Measurements from ENCODE around the gene SBDS.
A peak's percentile ranks its signal among the peaks of the same experiment; 100 is the strongest.
"Not testable (repeated sequence)": the region's sequence is repeated elsewhere in the genome, so short reads cannot be mapped to it uniquely, and the experiment has no call there.

Gene SBDS

DNA sequence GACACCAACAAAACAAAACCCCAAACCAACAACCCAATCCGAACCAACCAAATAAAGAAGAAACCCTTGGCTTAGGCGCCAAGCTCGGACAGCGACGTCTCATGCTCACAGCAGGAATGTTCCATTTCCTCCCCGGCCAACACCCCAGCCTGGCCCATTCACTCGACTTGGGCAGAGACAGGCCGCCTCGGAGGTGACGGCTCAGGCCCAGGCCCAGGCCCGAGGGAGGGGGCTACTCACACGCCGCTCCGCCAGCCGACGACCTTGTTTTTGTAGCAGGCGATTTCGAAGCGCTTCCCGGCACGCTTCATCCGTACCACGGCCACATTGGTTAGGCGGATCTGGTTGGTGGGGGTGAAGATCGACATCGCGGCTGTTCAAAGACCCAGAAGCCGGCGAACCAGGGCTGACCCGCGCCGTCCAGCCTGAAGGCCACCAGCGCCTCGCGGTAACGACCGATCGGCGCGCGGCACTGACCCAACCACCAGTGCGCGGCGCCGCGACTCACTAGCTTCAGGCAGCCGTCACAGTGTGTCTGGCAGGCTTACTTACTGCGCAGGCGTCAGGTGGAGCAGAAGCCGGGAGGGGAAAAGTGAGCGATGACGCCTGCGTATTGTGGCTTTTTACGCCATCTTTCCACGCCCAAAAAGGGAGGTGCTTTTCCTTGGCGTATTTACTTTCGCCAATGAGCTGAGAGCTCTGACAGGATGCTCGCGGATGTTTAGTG, at the start of gene SBDS:
TSS of gene SBDS (minus strand) at position 537 of the 727 bp plus-strand sequence. CDS start at position 368, 169 bp downstream.
- DNase-seq: not testable (repeated sequence)

DNA sequence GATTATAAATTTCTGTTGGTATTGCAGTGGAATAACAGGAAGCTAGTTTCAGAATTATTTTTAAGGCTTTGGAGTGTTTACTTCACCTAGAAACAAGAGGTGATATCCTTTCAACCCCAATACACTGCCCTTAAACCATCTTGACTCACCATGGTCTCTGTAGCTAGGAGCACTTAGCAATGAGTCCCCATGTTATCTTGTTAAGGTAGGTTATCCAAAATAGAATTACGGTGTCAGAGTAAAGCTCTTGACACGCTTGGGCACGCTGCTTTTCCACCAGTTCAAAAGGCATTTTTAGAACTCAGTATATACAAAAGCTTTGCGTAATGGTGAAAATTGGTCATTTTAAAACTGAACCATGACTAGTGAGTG, 48.2 kb upstream of the SBDS start:
- not testable (repeated sequence) for DNase-seq

GRCh38 chr7:67042781-67043558, 47.6 kb upstream of the SBDS start:
- not testable (repeated sequence) for DNase-seq

DNA sequence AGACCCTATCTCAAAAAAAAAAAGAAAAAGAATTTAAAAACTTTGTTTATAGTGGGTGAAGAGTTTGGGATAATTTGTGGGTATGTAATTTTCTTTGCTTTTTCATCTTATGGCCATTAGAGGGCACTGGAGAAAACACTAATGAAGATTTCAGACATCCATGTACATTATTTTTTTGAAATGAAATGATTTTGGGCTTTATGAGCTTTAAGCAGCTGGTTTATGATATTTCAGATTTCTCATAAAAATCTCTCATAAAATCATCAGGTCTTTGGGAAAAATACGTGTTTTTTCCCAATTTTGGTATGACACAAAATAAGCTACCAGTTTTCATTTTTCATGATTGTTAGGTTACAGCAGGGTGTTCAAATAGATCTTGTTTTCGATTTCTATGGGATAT, 45.4 kb upstream of the SBDS start:
- DNase-seq: not testable (repeated sequence)

DNA sequence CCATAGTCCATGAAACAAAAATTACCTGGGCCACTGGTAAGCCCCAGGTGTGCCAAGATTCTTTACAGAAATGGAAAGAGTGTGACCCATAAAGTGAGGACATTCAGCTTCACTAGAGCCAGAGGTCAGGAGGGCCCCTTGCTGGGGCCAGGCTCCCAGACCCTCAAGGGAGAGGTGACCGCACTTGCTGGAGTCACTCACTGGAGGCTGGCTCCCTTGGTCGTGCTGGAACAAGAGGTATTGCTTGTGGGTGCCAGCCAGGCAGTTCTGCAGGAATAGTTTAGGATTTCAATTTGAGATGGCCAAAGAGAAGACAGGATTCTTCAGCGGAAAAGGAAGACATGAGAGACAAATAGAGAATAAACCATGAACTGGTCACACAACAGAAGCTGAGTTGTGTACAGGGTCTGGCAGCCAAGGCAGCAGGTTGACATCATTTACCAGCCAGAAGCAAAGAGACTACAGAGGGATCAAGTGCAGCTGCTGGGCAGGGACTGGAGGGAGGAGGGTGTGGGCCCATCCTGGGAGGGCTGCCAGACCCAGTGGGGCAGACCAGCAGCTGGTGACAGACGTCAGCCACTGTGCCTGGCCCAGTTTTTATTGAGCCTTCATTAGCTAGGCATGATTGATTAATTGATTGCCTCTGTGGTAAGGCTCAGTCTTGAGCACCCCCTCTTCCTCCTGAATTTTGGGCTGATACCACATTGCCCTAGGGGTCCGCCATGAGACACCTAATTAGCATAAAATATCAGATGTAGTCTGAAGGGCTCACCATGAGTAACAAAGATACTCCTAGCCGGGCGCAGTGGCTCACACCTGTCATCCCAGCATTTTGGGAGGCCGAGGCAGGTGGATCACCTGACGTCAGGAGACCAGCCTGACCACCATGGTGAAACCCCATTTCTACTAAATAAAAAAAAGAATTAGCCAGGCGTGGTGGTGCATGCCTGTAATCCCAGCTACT, 41.3 kb upstream of the SBDS start:
- DNase-seq: not testable (repeated sequence)

- DNase-seq: no peak
These were observed 37.9 kb upstream of the SBDS start for GRCh38 chr7:67033251-67033650.

DNA sequence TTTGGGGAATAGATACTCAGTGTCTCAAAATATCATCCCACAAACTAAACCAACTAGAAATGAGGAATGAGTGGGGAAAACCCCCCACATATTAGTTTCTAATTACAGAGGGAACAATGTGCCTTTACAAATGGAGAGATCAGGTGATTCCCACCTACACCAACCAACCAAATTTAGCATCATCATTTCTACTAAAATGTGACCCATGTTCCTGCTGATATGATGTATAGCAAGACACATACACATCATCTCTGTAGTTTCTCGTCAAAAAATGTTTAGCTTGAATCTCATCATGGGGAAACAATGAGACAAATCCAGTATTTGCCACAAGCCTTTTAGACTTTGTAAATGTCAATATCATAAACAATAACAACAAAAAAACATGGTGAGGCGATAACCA, 36.3 kb upstream of the SBDS start:
- not testable (repeated sequence) for DNase-seq

- DNase-seq: not testable (repeated sequence)
These were observed 30.1 kb upstream of the SBDS start for GRCh38 chr7:67025459-67025858.

GRCh38 chr7:67022511-67022910, 27.1 kb upstream of the SBDS start:
- no peak for DNase-seq

DNA sequence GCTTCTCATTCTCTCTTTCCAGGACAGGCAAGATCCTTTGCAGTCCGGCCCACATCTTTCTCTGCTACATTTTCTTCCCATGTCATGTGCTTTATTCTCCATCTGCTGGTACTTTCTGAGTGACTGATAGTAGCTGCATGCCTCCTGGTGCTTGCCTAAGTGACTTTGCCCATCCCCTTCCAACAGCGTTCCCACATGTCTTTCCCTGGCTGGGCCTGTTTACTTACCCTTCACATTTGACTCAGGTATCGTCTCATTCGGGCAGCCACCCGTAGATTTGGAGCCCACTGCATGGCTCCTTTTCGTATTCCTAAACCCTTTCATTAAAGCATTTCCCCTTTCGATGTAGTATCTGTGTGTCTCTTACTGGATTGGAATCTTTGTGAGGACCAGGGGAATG, 25.9 kb upstream of the SBDS start:
- DNase-seq: no peak

GRCh38 chr7:67019562-67020390, 24.4 kb upstream of the SBDS start:
- no peak for DNase-seq

GRCh38 chr7:67018940-67019339, 23.6 kb upstream of the SBDS start:
- DNase-seq: no peak

- DNase-seq: not testable (repeated sequence)
These were observed 22.6 kb upstream of the SBDS start for GRCh38 chr7:67017971-67018370.

DNA sequence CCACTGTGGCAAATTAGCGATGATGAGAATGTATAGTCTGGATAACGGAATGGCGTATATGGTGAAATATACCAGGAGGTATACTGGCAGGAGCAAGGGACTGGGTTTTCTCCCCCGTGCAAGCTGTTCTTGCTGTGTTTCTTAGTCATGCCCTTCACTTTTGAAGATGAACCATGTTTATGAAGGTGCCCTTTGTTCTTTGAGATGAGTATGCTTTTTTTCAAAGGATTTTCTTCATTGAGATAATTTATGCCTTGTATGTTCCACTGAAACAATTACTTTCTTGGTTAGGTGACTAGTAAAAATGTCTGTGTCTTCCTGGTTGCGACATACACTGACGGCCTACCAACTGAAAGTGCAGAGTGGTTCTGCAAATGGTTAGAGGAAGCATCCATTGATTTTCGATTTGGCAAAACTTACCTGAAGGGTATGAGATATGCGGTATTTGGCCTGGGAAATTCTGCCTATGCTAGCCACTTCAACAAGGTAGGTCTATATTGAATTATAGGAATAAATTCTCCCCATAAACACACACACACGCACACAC, 18.8 kb upstream of the SBDS start:
- DNase-seq: not testable (repeated sequence)

DNA sequence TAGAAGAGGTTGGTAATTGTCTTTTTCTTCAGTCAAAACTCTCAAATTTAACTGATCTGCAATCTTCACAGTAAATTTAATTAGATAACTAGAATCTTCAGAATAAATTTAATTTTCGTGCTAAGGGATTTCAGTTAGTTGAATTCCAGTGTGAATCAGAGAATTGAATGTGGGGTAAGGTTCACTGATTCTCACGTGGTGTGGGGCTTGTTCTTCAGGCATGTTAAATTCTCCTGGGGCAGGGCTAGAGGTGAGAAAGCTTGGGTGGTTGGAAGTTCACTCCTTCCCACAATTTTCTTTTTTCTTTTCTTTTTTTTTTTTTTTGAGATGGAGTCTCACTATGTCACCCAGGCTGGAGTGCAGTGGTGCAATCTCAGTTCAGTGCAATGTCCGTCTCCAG, 14.3 kb upstream of the SBDS start:
- not testable (repeated sequence) for DNase-seq

- DNase-seq: no peak
These were observed 12.9 kb upstream of the SBDS start for GRCh38 chr7:67008260-67008659.

GRCh38 chr7:67006965-67007364, 11.6 kb upstream of the SBDS start:
- DNase-seq: no peak

- not testable (repeated sequence) for DNase-seq
These were observed 8.8 kb upstream of the SBDS start for GRCh38 chr7:67004145-67004544.

DNA sequence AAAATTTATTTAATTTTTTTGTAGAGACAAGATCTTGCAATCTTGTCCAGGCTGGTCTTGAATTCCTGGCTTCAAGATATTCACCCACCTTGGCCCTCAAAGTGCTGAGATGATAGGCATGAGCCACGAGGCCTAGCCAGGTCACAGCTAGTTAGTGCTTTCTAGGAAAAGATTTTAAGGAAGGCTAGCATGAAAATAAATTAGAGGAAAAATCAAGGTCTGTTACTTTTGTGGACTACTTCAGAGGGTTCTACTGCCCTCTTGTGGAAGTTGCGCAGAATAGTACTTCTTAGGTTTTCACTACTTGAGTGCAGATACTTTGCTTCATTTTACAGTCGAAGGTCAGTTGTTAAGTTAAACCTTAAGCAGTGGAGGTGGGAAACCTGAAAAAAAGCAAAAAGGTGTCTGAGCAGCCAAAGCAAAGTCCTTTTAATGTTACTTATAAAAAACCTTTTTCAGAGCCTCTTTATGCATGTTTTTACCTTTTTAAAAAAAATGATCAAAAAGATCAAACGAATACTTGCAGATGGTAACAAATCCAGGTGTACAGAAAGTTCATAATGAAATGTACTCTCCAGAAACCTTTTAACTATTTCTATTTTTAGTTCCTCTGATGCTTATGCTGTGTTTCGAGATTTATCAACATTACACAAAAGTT, 5.3 kb upstream of the SBDS start:
- not testable (repeated sequence) for DNase-seq

DNA sequence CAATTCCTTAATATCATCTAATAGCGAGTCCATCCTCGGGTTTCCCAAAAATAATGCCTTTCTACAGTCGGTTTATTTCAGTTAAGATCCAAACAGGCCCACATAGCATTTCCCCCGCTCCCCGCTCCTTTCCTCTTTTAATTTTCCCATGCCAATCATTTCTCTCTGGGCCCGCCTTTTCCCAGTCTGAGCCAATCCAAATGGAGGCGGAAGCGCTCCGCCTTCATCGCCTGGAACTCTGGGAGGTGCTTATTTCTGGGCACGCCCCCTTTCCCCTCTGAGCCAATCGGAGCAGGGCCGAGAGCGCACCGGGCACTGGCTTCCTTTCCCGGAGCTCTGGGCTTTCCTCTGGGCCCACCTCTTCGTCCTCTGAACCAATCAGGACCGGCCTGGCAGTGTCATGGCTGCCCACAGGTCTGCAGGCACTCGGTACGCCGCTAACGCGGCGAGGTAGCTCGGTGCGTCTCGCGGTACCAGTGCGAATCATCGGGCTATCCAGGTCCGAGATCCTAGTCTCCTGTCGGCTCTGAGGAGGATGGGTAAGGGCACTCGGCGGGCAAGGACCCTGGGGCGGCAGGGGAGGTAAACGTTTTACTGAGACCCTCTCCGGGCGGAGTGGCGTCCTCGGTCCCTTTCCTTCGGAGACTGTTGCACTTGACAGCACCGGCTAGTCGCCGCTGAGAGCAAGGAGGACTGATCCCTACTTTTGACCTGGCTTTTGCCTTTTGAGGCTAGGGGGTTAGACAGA, 1.2 kb upstream of the SBDS start, which contains the start of gene TYW1:
TSS of gene TYW1 (plus strand) at position 390 of the 748 bp plus-strand sequence. CDS start at position 536, 146 bp downstream.
- peak; percentile 21 for DNase-seq

Measured in cortex of kidney (tissue), 1 donor.